ENCODE measurements around the gene DCUN1D4.
"Not testable (repeated sequence)": the region's sequence is repeated elsewhere in the genome, so short reads cannot be mapped to it uniquely, and the experiment has no call there.

Gene DCUN1D4

GRCh38 chr4:51885363-51885762, 42.4 kb downstream of the DCUN1D4 start:
- no peaks in the 10 kb centered on the region for H3K27me3 ChIP-seq (replicated peaks)
- peak; percentile 35 for DNase-seq

GRCh38 chr4:51890760-51891159, 47.8 kb downstream of the DCUN1D4 start:
- Histone ChIP-seq H3K27me3 (replicated peaks) (no peaks in the 10 kb centered on the region), H3K36me3 (replicated peaks) (peaks cover 19% of the 10 kb centered on the region), H3K4me3 (ENCODE audit: low read depth, low read length) (no peak overlapping the region), H3K27ac (no peak overlapping the region)
- no peak for TF ChIP-seq CTCF (IDR thresholded peaks at IDR 0.05; ENCODE audit: low read depth, low read length, missing control alignments)
- in situ Hi-C loops (cut with HindIII; ENCODE audit: low pct_ligation_motif_present, low sequenced_read_pairs) = no loop called here
- no peak for DNase-seq

More at GRCh38 chr4:51885363-51885762, 42.4 kb downstream of the DCUN1D4 start:
- Histone ChIP-seq H3K27ac (no peak overlapping the region), H3K36me3 (replicated peaks) (peaks cover 7% of the 10 kb centered on the region), H3K4me3 (ENCODE audit: low read depth, low read length) (no peak overlapping the region)
- in situ Hi-C loops (cut with HindIII; ENCODE audit: low pct_ligation_motif_present, low sequenced_read_pairs) = no loop called here
- TF ChIP-seq CTCF (IDR thresholded peaks at IDR 0.05; ENCODE audit: low read depth, low read length, missing control alignments) = peak; percentile 62

- H3K27ac ChIP-seq; DNase-seq; H3K4me3 ChIP-seq (ENCODE audit: low read depth, low read length); in situ Hi-C loops (cut with HindIII; ENCODE audit: low pct_ligation_motif_present, low sequenced_read_pairs); H3K27me3 ChIP-seq (replicated peaks): not testable (repeated sequence)
- H3K36me3 ChIP-seq (replicated peaks) = peaks cover 17% of the 10 kb centered on the region
Observed at GRCh38 chr4:51893402-51893801, 50.4 kb downstream of the DCUN1D4 start.

- TF ChIP-seq CTCF (IDR thresholded peaks at IDR 0.05; ENCODE audit: low read depth, low read length, missing control alignments) = no peak
- Histone ChIP-seq H3K4me3 (ENCODE audit: low read depth, low read length) (no peak overlapping the region), H3K27me3 (replicated peaks) (no peaks in the 10 kb centered on the region), H3K27ac (no peak overlapping the region), H3K36me3 (replicated peaks) (peaks cover 15% of the 10 kb centered on the region)
- in situ Hi-C loops (cut with HindIII; ENCODE audit: low pct_ligation_motif_present, low sequenced_read_pairs) = no loop called here
- no peak for DNase-seq
Observed at GRCh38 chr4:51894059-51894645, 51.2 kb downstream of the DCUN1D4 start.

GRCh38 chr4:51895158-51895557, 52.2 kb downstream of the DCUN1D4 start:
- Histone ChIP-seq H3K27me3 (replicated peaks) (no peaks in the 10 kb centered on the region), H3K4me3 (ENCODE audit: low read depth, low read length) (no peak overlapping the region), H3K27ac (no peak overlapping the region), H3K36me3 (replicated peaks) (peaks cover 15% of the 10 kb centered on the region)
- DNase-seq = no peak
- in situ Hi-C loops (cut with HindIII; ENCODE audit: low pct_ligation_motif_present, low sequenced_read_pairs) = no loop called here
- no peak for TF ChIP-seq CTCF (IDR thresholded peaks at IDR 0.05; ENCODE audit: low read depth, low read length, missing control alignments)

- Histone ChIP-seq H3K36me3 (replicated peaks) (peaks cover 10% of the 10 kb centered on the region), H3K27me3 (replicated peaks) (no peaks in the 10 kb centered on the region), H3K27ac (no peak overlapping the region), H3K4me3 (ENCODE audit: low read depth, low read length) (no peak overlapping the region)
- DNase-seq = peak; percentile 68
- in situ Hi-C loops (cut with HindIII; ENCODE audit: low pct_ligation_motif_present, low sequenced_read_pairs) = no loop called here
- TF ChIP-seq CTCF (IDR thresholded peaks at IDR 0.05; ENCODE audit: low read depth, low read length, missing control alignments) = peak; percentile 94
Observed at GRCh38 chr4:51895816-51896408, 53.0 kb downstream of the DCUN1D4 start.

Data from brain microvascular endothelial cell (primary cell).